Keratinocyte (primary cell): ENCODE data around the gene MYO1D. TPM values are rescaled to one million over a fixed set of nuclear protein-coding genes. Genes with fewer than 3 reads are reported as not detected.

Source experiments
- DNase-seq: peaks from one replicate; pipeline ENCODE4 v3.0.0-alpha.2; 2011; ENCODE audit warnings: low read depth, missing footprints, low spot score
- FAIRE-seq: peaks from 2 replicates; lab custom pipeline; 2011; peaks lifted over from hg19 to GRCh38; lab: Jason Lieb, UNC
- H2AFZ ChIP-seq: 2 replicates; pipeline ENCODE4 v1.6.0; 2012; ENCODE audit warnings: low read length, control low read depth, inconsistent platforms; ENCODE audit not compliant: control insufficient read depth
- H3K27ac ChIP-seq: 2 replicates; pipeline ENCODE4 v1.5.1; 2011; ENCODE audit warnings: low read length; ENCODE audit not compliant: control insufficient read depth, insufficient read depth
- H3K27me3 ChIP-seq: 3 replicates; pipeline ENCODE4 v1.6.0; 2011; ENCODE audit warnings: low read length; ENCODE audit not compliant: control insufficient read depth, insufficient read depth; ENCODE audit errors: extremely low read depth
- H3K36me3 ChIP-seq, 2 experiments: 2 replicates in 1 of 2; 3 replicates in 1 of 2; pipeline ENCODE4 v1.5.1; 2011; ENCODE audit warnings: low read length in 2 of 2, mild to moderate bottlenecking in 1 of 2; ENCODE audit not compliant: control insufficient read depth in 2 of 2, insufficient read depth in 2 of 2; ENCODE audit errors: extremely low read depth in 1 of 2
- H3K4me1 ChIP-seq: 3 replicates; pipeline ENCODE4 v1.5.1; 2011; ENCODE audit warnings: low read length; ENCODE audit not compliant: control insufficient read depth, insufficient read depth; ENCODE audit errors: extremely low read depth
- H3K4me2 ChIP-seq: 3 replicates; pipeline ENCODE4 v1.6.0; 2011; ENCODE audit warnings: low read depth, low read length; ENCODE audit not compliant: control insufficient read depth, insufficient read depth; ENCODE audit errors: extremely low read depth
- H3K4me3 ChIP-seq, 3 experiments: fragments of 200-600 bp in 1 of 3; sonication (generic) in 1 of 3; 2 replicates in 2 of 3; 3 replicates in 1 of 3; pipeline ENCODE4 v1.5.1; 2011 to 2016; ENCODE audit warnings: low read length in 3 of 3, mild to moderate bottlenecking in 3 of 3, control low read depth in 2 of 3, inconsistent platforms in 1 of 3, low read depth in 1 of 3, mixed read lengths in 1 of 3, mixed run types in 1 of 3, moderate library complexity in 1 of 3; ENCODE audit not compliant: control insufficient read depth in 2 of 3, insufficient read depth in 2 of 3; ENCODE audit errors: extremely low read depth in 1 of 3
- H3K79me2 ChIP-seq: 2 replicates; pipeline ENCODE4 v1.6.0; 2012; ENCODE audit warnings: low read length; ENCODE audit not compliant: control insufficient read depth, insufficient read depth
- H3K9ac ChIP-seq: 3 replicates; pipeline ENCODE4 v1.6.0; 2011; ENCODE audit warnings: low read length; ENCODE audit not compliant: control insufficient read depth, insufficient read depth; ENCODE audit errors: extremely low read depth
- H3K9me1 ChIP-seq: 3 replicates; pipeline ENCODE4 v1.6.0; 2011; ENCODE audit warnings: low read length; ENCODE audit not compliant: control insufficient read depth, insufficient read depth; ENCODE audit errors: extremely low read depth
- H3K9me3 ChIP-seq: 2 replicates; pipeline ENCODE4 v1.5.1; 2012; ENCODE audit warnings: low read depth, low read length; ENCODE audit not compliant: control insufficient read depth
- H4K20me1 ChIP-seq: 3 replicates; pipeline ENCODE4 v1.6.0; 2011; ENCODE audit warnings: low read length; ENCODE audit not compliant: control insufficient read depth, insufficient read depth; ENCODE audit errors: extremely low read depth
- CTCF ChIP-seq, 3 experiments: IDR thresholded peaks in 1 of 3; conservative IDR thresholded peaks in 1 of 3; optimal IDR thresholded peaks in 1 of 3; 2 replicates in 2 of 3; 3 replicates in 1 of 3; pipeline versions ENCODE3 to v1.5.1; 2011; ENCODE audit warnings: low read length in 3 of 3, mild to moderate bottlenecking in 3 of 3, moderate library complexity in 2 of 3, control low read depth in 1 of 3, inconsistent platforms in 1 of 3; ENCODE audit not compliant: insufficient read depth in 2 of 3; ENCODE audit errors: extremely low read depth in 1 of 3
- EZH2 ChIP-seq: IDR thresholded peaks from one replicate; pipeline ENCODE4 v1.6.1; 2012; ENCODE audit warnings: inconsistent platforms, mild to moderate bottlenecking, low read length, moderate library complexity
- dilution Hi-C: fragments of 300-500 bp; cut with MboI; formaldehyde crosslinking; loops from one replicate; pipeline ENCODE4 v1.7.0; 2020; ENCODE audit warnings: low sequenced_read_pairs; ENCODE audit not compliant: extremely low pct_ligation_motif_present
- polyA plus RNA-seq, 5 experiments: library from polyadenylated mRNA; depleted of rRNA in 3 of 5; stranded (reverse) in 3 of 5; stranded (forward) in 1 of 5; unstranded in 1 of 5; fragments of >200 nt; gene quantifications; 1 replicate in 1 of 5; 2 replicates in 3 of 5; 3 replicates in 1 of 5; pipeline versions ENCODE4 v1.2.1 to v1.2.3, GENCODE V29; 2011 to 2012; ENCODE audit warnings: missing spikeins in 2 of 5, low read depth in 1 of 5, low replicate concordance in 1 of 5

Gene MYO1D
- polyA plus RNA-seq, 1 donor (not counting 4 experiments of a cell fraction or from before 2014, with no cell fraction given): 33.7 TPM

- DNase-seq (no peak), FAIRE-seq (no peak)
- Histone ChIP-seq H3K4me2 (no peak overlapping the region), H2AFZ (no peak overlapping the region), H3K4me1 (peaks cover 14% of the 10 kb centered on the region), H3K9ac (no peak overlapping the region), H3K9me1 (no peaks in the 10 kb centered on the region), H3K79me2 (no peaks in the 10 kb centered on the region), H3K4me3 (no peak overlapping the region), H3K36me3 (peaks cover 0 to 10% of the 10 kb centered on the region in 2 experiments), H4K20me1 (no peaks in the 10 kb centered on the region), H3K9me3 (no peaks in the 10 kb centered on the region), H3K27ac (no peak overlapping the region), H3K27me3 (no peaks in the 10 kb centered on the region)
- TF ChIP-seq EZH2 (no peak), CTCF (optimal IDR thresholded peaks at IDR 0.05 in 1 of 3, IDR thresholded peaks at IDR 0.05 in 1 of 3, conservative IDR thresholded peaks at IDR 0.05 in 1 of 3; ENCODE audit: extremely low read depth in 1 of 3, insufficient read depth in 2 of 3, low read length in 3 of 3) (no peak)
- dilution Hi-C loops: no loop called here
Measured at GRCh38 chr17:32747856-32748255, 129.1 kb downstream of the MYO1D start.

GRCh38 chr17:32746698-32747097, 130.2 kb downstream of the MYO1D start:
- Histone ChIP-seq H2AFZ (no peak overlapping the region), H3K79me2 (no peaks in the 10 kb centered on the region), H3K9me1 (no peaks in the 10 kb centered on the region), H3K36me3 (peaks cover 0 to 12% of the 10 kb centered on the region in 2 experiments), H3K9me3 (no peaks in the 10 kb centered on the region), H3K4me2 (no peak overlapping the region), H3K4me1 (peaks cover 16% of the 10 kb centered on the region), H3K27ac (peak overlapping the region; percentile 53), H3K27me3 (no peaks in the 10 kb centered on the region), H4K20me1 (no peaks in the 10 kb centered on the region), H3K4me3 (no peak overlapping the region), H3K9ac (no peak overlapping the region)
- TF ChIP-seq EZH2: no peak
- no peak for TF ChIP-seq CTCF (optimal IDR thresholded peaks at IDR 0.05 in 1 of 3, IDR thresholded peaks at IDR 0.05 in 1 of 3, conservative IDR thresholded peaks at IDR 0.05 in 1 of 3; ENCODE audit: extremely low read depth in 1 of 3, insufficient read depth in 2 of 3, low read length in 3 of 3)
- dilution Hi-C loops: no loop called here
- DNase-seq: no peak
- peak; percentile 73 for FAIRE-seq
